Common myeloid progenitor, CD34-positive (primary cell): ENCODE results near the gene PAWR.
"Not testable (repeated sequence)": the region's sequence is repeated elsewhere in the genome, so short reads cannot be mapped to it uniquely, and the experiment has no call there.

Source experiments
- CTCF ChIA-PET: fragments of 350-600 bp; sonication (Branson Sonifier 250); formaldehyde crosslinking; loops from one replicate; lab custom pipeline; 2021; ENCODE audit warnings: antibody characterized with exemption; lab: Charles Lee
- POLR2A ChIA-PET: fragments of 350-600 bp; sonication (Branson Sonifier 250); formaldehyde crosslinking; loops from one replicate; lab custom pipeline; 2021; ENCODE audit warnings: antibody characterized with exemption; lab: Charles Lee
- DNase-seq, 3 donors: peaks; one replicate each; pipeline versions ENCODE4 v3.0.0 to v3.0.0-alpha.2; 2013
- H3K27ac ChIP-seq, 2 experiments: 1 replicate in 1 of 2; 2 replicates in 1 of 2; pipeline ENCODE4 v1.7.0; 2013; ENCODE audit warnings: inconsistent platforms in 2 of 2, low read length in 2 of 2, mild to moderate bottlenecking in 2 of 2, low read depth in 1 of 2, moderate library complexity in 1 of 2; ENCODE audit not compliant: severe bottlenecking in 2 of 2, insufficient read depth in 1 of 2, poor library complexity in 1 of 2
- H3K27me3 ChIP-seq, 5 experiments: replicated peaks in 2 of 5; 1 replicate in 3 of 5; 2 replicates in 2 of 5; pipeline versions ENCODE4 v1.6.1 to v1.7.0; 2013; ENCODE audit warnings: low read length in 4 of 5, mild to moderate bottlenecking in 2 of 5, moderate library complexity in 2 of 5, inconsistent platforms in 1 of 5; ENCODE audit not compliant: insufficient read depth in 5 of 5, control insufficient read depth in 4 of 5
- H3K36me3 ChIP-seq, 4 experiments: 1 replicate in 2 of 4; 2 replicates in 2 of 4; pipeline versions ENCODE4 v1.6.1 to v1.7.0; 2013; ENCODE audit warnings: low read length in 3 of 4, control low read depth in 1 of 4, mild to moderate bottlenecking in 1 of 4; ENCODE audit not compliant: control insufficient read depth in 4 of 4, insufficient read depth in 4 of 4
- H3K4me1 ChIP-seq, 4 experiments: 1 replicate in 3 of 4; 2 replicates in 1 of 4; pipeline versions ENCODE4 v1.6.1 to v1.7.1; 2013; ENCODE audit warnings: low read length in 3 of 4, mild to moderate bottlenecking in 3 of 4, control low read depth in 1 of 4, inconsistent platforms in 1 of 4, moderate library complexity in 1 of 4; ENCODE audit not compliant: control insufficient read depth in 4 of 4, insufficient read depth in 4 of 4; ENCODE audit errors: control extremely low read depth in 1 of 4
- H3K4me3 ChIP-seq, 7 experiments: 1 replicate in 4 of 7; 2 replicates in 3 of 7; pipeline versions ENCODE4 v1.5.1 to v1.7.0; 2013; ENCODE audit warnings: mild to moderate bottlenecking in 7 of 7, low read length in 6 of 7, moderate library complexity in 6 of 7, inconsistent platforms in 2 of 7, low read depth in 2 of 7, control low read depth in 1 of 7; ENCODE audit not compliant: insufficient read depth in 4 of 7, control insufficient read depth in 1 of 7; ENCODE audit errors: extremely low read depth in 1 of 7
- H3K9me3 ChIP-seq, 5 experiments: 1 replicate in 4 of 5; 2 replicates in 1 of 5; pipeline versions ENCODE4 v1.6.1 to v1.7.1; 2013; ENCODE audit warnings: low read length in 4 of 5, mild to moderate bottlenecking in 2 of 5, inconsistent platforms in 1 of 5, low read depth in 1 of 5, moderate library complexity in 1 of 5; ENCODE audit not compliant: control insufficient read depth in 4 of 5, insufficient read depth in 2 of 5; ENCODE audit errors: control extremely low read depth in 1 of 5
- WGBS: methylation state at CpG from one replicate; pipeline ENCODE4 v1.1.5; 2013; ENCODE audit not compliant: insufficient coverage; 5-methylcytosine and 5-hydroxymethylcytosine counted together

PAWR gene

DNA sequence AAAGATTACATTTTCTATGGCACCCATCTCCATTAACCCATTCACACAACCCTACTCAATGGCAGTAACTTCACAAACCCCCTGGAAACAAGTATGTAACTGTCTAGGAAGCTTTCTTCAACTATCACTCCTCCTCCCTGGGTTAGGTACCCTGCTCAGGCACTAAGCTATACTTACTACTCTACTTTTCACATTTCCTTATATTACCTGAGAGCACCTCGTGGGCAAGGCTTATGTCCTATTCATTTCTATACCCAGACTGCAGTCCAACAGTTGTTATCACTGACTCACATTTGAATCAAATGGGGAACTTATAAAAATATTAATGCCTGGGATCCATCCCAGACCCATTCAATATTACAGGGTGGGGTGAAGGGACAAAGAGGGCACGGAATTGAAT, 4.6 kb downstream of the PAWR start:
- Histone ChIP-seq H3K9me3 (no peaks in the 10 kb centered on the region), H3K27me3 (no peaks in the 10 kb centered on the region), H3K36me3 (no peaks in the 10 kb centered on the region), H3K4me1 (peaks cover 2 to 30% (median 15%) of the 10 kb centered on the region in 4 experiments), H3K4me3 (peak overlapping the region in 1 of 7 experiments; percentile 11), H3K27ac (no peak overlapping the region)
- POLR2A ChIA-PET: no interaction called here
- DNase-seq: no peak
- CTCF ChIA-PET: no interaction called here
- no CpG with 5 or more reads among the region's 2 CpGs for WGBS

DNA sequence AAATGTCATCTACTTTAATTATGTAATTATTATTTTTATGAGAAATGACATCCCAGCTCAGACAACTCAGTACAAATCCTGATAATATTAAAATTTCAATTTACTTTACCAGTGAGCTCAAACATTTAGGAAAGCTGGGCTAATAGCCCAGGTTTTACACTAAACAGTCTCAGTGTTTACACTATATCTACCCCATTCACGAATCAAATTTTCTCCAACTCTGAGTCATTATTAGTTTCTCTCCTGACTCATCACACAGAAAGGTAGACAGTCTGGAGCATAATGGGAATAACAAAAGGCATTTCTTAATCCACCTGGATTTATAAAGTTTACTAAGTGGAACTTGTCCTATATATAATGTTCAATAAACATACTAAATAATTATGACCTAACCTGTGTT, 5.7 kb downstream of the PAWR start:
- no peak for DNase-seq
- H3K27me3 ChIP-seq: no peaks in the 10 kb centered on the region
- WGBS: no CpG with 5 or more reads among the region's 1 CpG
- CTCF ChIA-PET: no interaction called here
- H3K4me3 ChIP-seq: no peak overlapping the region
- H3K9me3 ChIP-seq: no peaks in the 10 kb centered on the region
- POLR2A ChIA-PET: interaction anchor here (0.6 kb wide), 1 partner anchor 538 kb away, joined by 4 read pairs; no protein-coding TSS in a partner anchor
- peaks cover 2 to 35% (median 18%) of the 10 kb centered on the region in 4 experiments for H3K4me1 ChIP-seq
- no peak overlapping the region for H3K27ac ChIP-seq
- no peaks in the 10 kb centered on the region for H3K36me3 ChIP-seq

DNA sequence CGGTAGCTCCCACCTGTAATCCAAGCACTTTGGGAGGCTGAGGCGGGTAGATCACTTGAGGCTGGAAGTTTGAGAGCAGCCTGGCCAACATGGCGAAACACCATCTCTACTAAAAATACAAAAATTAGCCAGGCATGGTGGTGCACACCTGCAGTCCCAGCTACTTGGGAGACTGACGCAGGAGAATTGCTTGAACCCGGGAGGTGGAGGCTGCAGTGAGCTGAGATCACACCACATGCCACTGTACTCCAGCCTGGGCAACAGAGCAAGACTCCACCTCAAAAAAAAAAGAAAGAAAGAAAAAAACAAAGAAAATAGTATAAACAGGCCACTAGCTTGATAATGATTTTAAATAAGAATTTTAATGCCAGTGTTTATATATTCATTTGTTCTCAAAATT, 6.4 kb downstream of the PAWR start:
- 100% methylated on average over 2 of the region's 5 CpGs for WGBS
- H3K27me3 ChIP-seq, H3K4me3 ChIP-seq, H3K36me3 ChIP-seq, DNase-seq, H3K9me3 ChIP-seq, H3K27ac ChIP-seq: not testable (repeated sequence)
- POLR2A ChIA-PET: interaction anchor here (0.6 kb wide), 1 partner anchor 538 kb away, joined by 4 read pairs; no protein-coding TSS in a partner anchor
- CTCF ChIA-PET: interaction anchor here (0.6 kb wide), 1 partner anchor 623 kb away, joined by 3 read pairs; no protein-coding TSS in a partner anchor
- H3K4me1 ChIP-seq: peaks cover 2 to 33% (median 18%) of the 10 kb centered on the region in 4 experiments

DNA sequence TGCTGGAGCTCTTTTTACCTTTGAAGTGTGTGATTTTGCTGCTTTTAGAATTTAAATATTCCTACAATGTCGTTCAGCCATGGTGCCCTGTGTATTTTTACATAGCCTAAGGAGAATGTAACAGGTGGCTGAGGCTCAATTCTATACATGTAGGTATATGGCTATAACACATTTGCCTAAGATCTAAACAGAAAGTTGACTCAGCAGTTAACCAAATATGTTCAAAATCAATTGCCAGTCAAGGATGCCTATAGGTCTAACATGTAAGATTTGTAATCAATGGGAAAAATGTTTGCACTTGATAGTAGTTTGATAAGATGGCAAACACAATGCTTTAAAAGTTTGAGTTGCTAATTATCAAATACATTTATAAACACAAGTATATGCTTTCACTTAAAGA, 8.2 kb downstream of the PAWR start:
- POLR2A ChIA-PET: no interaction called here
- H3K4me3 ChIP-seq: no peak overlapping the region
- CTCF ChIA-PET: interaction anchor here (1.3 kb wide), 1 partner anchor 9 kb away, joined by 3 read pairs; no protein-coding TSS in a partner anchor
- H3K36me3 ChIP-seq: no peaks in the 10 kb centered on the region
- no peak overlapping the region for H3K27ac ChIP-seq
- WGBS: no CpG with 5 or more reads among the region's 1 CpG
- H3K4me1 ChIP-seq: peaks cover 2 to 26% (median 13%) of the 10 kb centered on the region in 4 experiments
- no peak for DNase-seq
- H3K27me3 ChIP-seq: no peaks in the 10 kb centered on the region
- no peaks in the 10 kb centered on the region for H3K9me3 ChIP-seq

DNA sequence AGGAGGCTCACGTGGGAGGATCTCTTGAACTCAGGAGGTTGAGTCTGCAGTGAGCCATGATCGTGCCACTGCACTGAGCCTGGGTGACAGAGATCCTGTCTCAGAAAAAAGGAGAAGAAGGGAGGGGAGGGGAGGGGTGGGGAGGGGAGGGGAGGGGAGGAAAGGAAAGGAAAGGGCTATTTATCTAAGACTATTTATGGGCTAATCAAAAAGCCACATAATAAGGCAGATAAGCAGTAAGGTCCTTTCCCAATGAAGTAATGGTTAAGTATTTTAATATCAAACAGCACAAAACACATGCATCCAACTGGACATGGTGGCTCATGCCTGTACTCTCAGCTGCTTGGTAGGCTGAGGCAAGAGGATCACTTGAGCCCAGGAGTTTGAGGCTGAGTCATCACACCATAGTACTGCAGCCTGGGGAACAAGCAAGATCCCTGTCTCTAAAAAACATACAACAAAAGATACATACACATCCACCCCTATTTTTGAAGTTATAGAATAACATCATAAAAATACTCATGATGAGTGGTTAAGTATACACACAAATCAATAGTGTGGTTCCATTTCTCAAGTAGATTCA, 9.7 kb downstream of the PAWR start:
- DNase-seq: peak in 2 of 3 donors; percentile 49 to 60
- Histone ChIP-seq H3K36me3 (no peaks in the 10 kb centered on the region), H3K4me1 (peaks cover 0 to 17% (median 6%) of the 10 kb centered on the region in 4 experiments), H3K27ac (no peak overlapping the region), H3K27me3 (no peaks in the 10 kb centered on the region), H3K4me3 (no peak overlapping the region), H3K9me3 (no peaks in the 10 kb centered on the region)
- POLR2A ChIA-PET: no interaction called here
- WGBS: no CpG with 5 or more reads among the region's 2 CpGs
- CTCF ChIA-PET: no interaction called here

DNA sequence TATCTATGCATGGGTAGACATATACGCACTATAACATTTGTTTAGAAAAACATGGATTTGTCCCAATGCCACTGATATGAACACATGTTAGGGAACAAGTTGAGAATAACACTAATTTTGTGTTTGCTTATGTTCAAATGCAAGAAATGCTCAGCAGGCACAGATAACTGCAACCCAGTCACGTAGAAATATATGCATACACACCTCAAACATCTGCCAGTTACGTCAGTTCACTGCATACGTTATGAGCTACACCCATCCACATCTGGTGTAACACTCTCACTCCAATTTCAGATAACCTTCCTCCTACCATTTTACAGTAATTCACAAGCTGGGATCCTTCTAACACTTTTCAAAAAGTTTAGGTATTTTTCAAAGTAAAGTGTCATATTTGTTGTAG, 10.7 kb downstream of the PAWR start:
- H3K9me3 ChIP-seq: no peaks in the 10 kb centered on the region
- no peak overlapping the region for H3K4me3 ChIP-seq
- no peak for DNase-seq
- no peak overlapping the region for H3K27ac ChIP-seq
- H3K27me3 ChIP-seq: no peaks in the 10 kb centered on the region
- POLR2A ChIA-PET: no interaction called here
- 100% methylated on average over 4 of the region's 4 CpGs for WGBS
- CTCF ChIA-PET: interaction anchor here (1.1 to 1.9 kb wide), 2 partner anchors 9 to 17 kb away, joined by 3 to 7 read pairs; no protein-coding TSS in a partner anchor
- H3K4me1 ChIP-seq: peaks cover 0 to 17% (median 6%) of the 10 kb centered on the region in 4 experiments
- no peaks in the 10 kb centered on the region for H3K36me3 ChIP-seq

DNA sequence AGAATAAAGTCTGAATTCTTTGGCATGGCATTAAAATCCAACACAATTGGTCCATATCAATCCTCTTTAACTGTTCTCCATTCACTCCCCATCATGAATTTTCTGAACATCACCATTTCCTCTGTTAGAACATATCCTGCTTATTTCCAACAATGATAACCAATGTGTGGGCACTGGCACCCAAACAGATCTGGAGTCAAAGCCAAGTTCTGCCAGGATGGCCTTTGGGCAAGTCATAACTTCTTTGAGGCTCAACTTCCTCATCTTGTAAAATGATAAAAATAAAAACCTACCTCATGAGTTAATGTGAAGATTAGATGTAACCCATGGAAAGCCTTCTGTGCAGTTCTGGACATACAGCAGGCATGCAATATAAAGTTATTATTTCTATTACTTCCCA, 12.5 kb downstream of the PAWR start:
- Histone ChIP-seq H3K4me1 (peaks cover 0 to 17% (median 6%) of the 10 kb centered on the region in 4 experiments), H3K36me3 (no peaks in the 10 kb centered on the region), H3K27ac (no peak overlapping the region), H3K9me3 (peaks cover 0 to 6% (median 0%) of the 10 kb centered on the region in 5 experiments), H3K4me3 (no peak overlapping the region), H3K27me3 (no peaks in the 10 kb centered on the region)
- ChIA-PET CTCF (no interaction called here), POLR2A (no interaction called here)
- DNase-seq: peak in 2 of 3 donors; percentile 36 to 52
